Measurements from ENCODE around the gene SCGB1C1.

GRCh38 chr11:214083-214482, 21.2 kb downstream of the SCGB1C1 start:
- TF ChIP-seq POLR2A (IDR thresholded peaks at IDR 0.05; ENCODE audit: low read length) (no peak), GATA1 (IDR thresholded peaks at IDR 0.05; ENCODE audit: low read depth, low read length) (no peak)

Data from erythroblast (primary cell).